Loucy (cell line): ENCODE measurements around the gene NMRAL1.

Experiments
- H2AFZ ChIP-seq: fragments of 200-600 bp; sonication (generic); 2 replicates; pipeline ENCODE4 v1.6.0; 2016; ENCODE audit warnings: antibody characterized with exemption, mild to moderate bottlenecking, low read length, moderate library complexity
- H3F3A ChIP-seq: fragments of 200-600 bp; 2 replicates; pipeline ENCODE4 v1.6.0; 2016; ENCODE audit warnings: antibody characterized with exemption, low read depth, mild to moderate bottlenecking
- H3K27me3 ChIP-seq: fragments of 200-600 bp; sonication (generic); 2 replicates; pipeline ENCODE4 v1.6.1; 2014; ENCODE audit warnings: low read length, mild to moderate bottlenecking; ENCODE audit not compliant: insufficient read depth, poor library complexity, severe bottlenecking
- H3K36me3 ChIP-seq: fragments of 200-600 bp; sonication (generic); 2 replicates; pipeline ENCODE4 v1.6.1; 2016; ENCODE audit warnings: low read length; ENCODE audit not compliant: insufficient read depth
- H3K4me1 ChIP-seq: fragments of 200-600 bp; sonication (generic); 2 replicates; pipeline ENCODE4 v1.5.1; 2014; ENCODE audit warnings: low read length, mild to moderate bottlenecking; ENCODE audit not compliant: insufficient read depth, poor library complexity, severe bottlenecking
- H3K4me2 ChIP-seq: fragments of 200-600 bp; sonication (generic); 2 replicates; pipeline ENCODE4 v1.6.0; 2014; ENCODE audit warnings: antibody characterized with exemption, low read length, low read depth, mild to moderate bottlenecking; ENCODE audit not compliant: poor library complexity, severe bottlenecking
- H3K4me3 ChIP-seq: fragments of 200-600 bp; sonication (generic); 2 replicates; pipeline ENCODE4 v1.5.1; 2014; ENCODE audit warnings: low read length, mild to moderate bottlenecking, mixed read lengths; ENCODE audit not compliant: poor library complexity, severe bottlenecking
- H3K79me2 ChIP-seq: fragments of 200-600 bp; sonication (generic); 2 replicates; pipeline ENCODE4 v1.6.1; 2014; ENCODE audit warnings: low read length; ENCODE audit not compliant: insufficient read depth
- H3K9ac ChIP-seq: fragments of 200-600 bp; sonication (generic); 2 replicates; pipeline ENCODE4 v1.6.0; 2014; ENCODE audit warnings: mild to moderate bottlenecking, low read depth, low read length, moderate library complexity; ENCODE audit not compliant: poor library complexity, severe bottlenecking
- H3K9me2 ChIP-seq: fragments of 200-600 bp; sonication (generic); replicated peaks from 2 replicates; pipeline ENCODE4 v1.6.1; 2016; ENCODE audit warnings: low read depth, low read length, mixed read lengths
- H3K9me3 ChIP-seq: fragments of 200-600 bp; sonication (generic); 2 replicates; pipeline ENCODE4 v1.6.1; 2014; ENCODE audit warnings: mild to moderate bottlenecking, antibody characterized with exemption, low read length, low read depth; ENCODE audit not compliant: insufficient read depth
- H4K20me1 ChIP-seq: fragments of 200-600 bp; sonication (generic); 2 replicates; pipeline ENCODE4 v1.6.0; 2014; ENCODE audit warnings: antibody characterized with exemption, low read length, mild to moderate bottlenecking; ENCODE audit not compliant: insufficient read depth, poor library complexity, severe bottlenecking
- CTCF ChIP-seq: fragments of 200-600 bp; sonication (generic); conservative IDR thresholded peaks from 2 replicates; pipeline ENCODE4 v1.5.1; 2014; ENCODE audit warnings: mild to moderate bottlenecking, antibody characterized with exemption, low read length
- EZH2phosphoT487 ChIP-seq: fragments of 200-600 bp; IDR thresholded peaks from 2 replicates; pipeline ENCODE4 v1.6.1; 2018; ENCODE audit warnings: antibody characterized with exemption, mild to moderate bottlenecking, moderate library complexity, borderline replicate concordance

The NMRAL1 gene

GRCh38 chr16:4520913-4521312 lies 46.5 kb upstream of the NMRAL1 start:
- Histone ChIP-seq H3K27me3 (no peaks in the 10 kb centered on the region), H3K79me2 (peaks cover 10% of the 10 kb centered on the region; the same call in 1 of the 2 replicates), H3K4me1 (peaks cover 11% of the 10 kb centered on the region), H3K36me3 (no peaks in the 10 kb centered on the region), H3K9me2 (no peaks in the 10 kb centered on the region), H3K9me3 (no peaks in the 10 kb centered on the region), H3K4me2 (no peak overlapping the region), H4K20me1 (no peaks in the 10 kb centered on the region), H3F3A (no peaks in the 10 kb centered on the region), H2AFZ (no peak overlapping the region), H3K9ac (no peak overlapping the region), H3K4me3 (no peak overlapping the region)
- no peak for TF ChIP-seq EZH2phosphoT487
- TF ChIP-seq CTCF = no peak

- H3K9me3 ChIP-seq = no peaks in the 10 kb centered on the region
- no peak overlapping the region for H2AFZ ChIP-seq
- peaks cover 25% of the 10 kb centered on the region for H3K4me1 ChIP-seq
- no peaks in the 10 kb centered on the region for H3K27me3 ChIP-seq
- TF ChIP-seq CTCF = no peak
- no peak for TF ChIP-seq EZH2phosphoT487
- no peaks in the 10 kb centered on the region for H3F3A ChIP-seq
- H3K9ac ChIP-seq = no peak overlapping the region
- H3K4me3 ChIP-seq = no peak overlapping the region
- no peaks in the 10 kb centered on the region for H3K36me3 ChIP-seq
- no peaks in the 10 kb centered on the region for H4K20me1 ChIP-seq
- peaks cover 10% of the 10 kb centered on the region; the same call in 1 of the 2 replicates for H3K79me2 ChIP-seq
- H3K4me2 ChIP-seq = no peak overlapping the region
- no peaks in the 10 kb centered on the region for H3K9me2 ChIP-seq
Observed at GRCh38 chr16:4519274-4520058, 45.0 kb upstream of the NMRAL1 start.

GRCh38 chr16:4517812-4518680 lies 43.6 kb upstream of the NMRAL1 start:
- Histone ChIP-seq H3K9me2 (no peaks in the 10 kb centered on the region), H3K9ac (peak overlapping the region; percentile 12), H3K27me3 (no peaks in the 10 kb centered on the region), H3K4me2 (no peak overlapping the region), H3K9me3 (no peaks in the 10 kb centered on the region), H3K4me1 (peaks cover 23% of the 10 kb centered on the region), H3K4me3 (no peak overlapping the region), H3K36me3 (no peaks in the 10 kb centered on the region), H3K79me2 (peaks cover 15% of the 10 kb centered on the region; the same call in 1 of the 2 replicates), H4K20me1 (no peaks in the 10 kb centered on the region), H2AFZ (no peak overlapping the region), H3F3A (no peaks in the 10 kb centered on the region)
- TF ChIP-seq CTCF = peak; percentile 66
- no peak for TF ChIP-seq EZH2phosphoT487
